Calu3 (cell line): ENCODE results near the gene PCP4. TPM values are rescaled to one million over a fixed set of nuclear protein-coding genes. Genes with fewer than 3 reads are reported as not detected.

Experiments
- BruUV-seq: library from RNA; stranded (reverse); fragments of 400-500 nt; replicated peaks from 2 replicates; lab custom pipeline; 2021; lab: Mats Ljungman, UMichigan
- CTCF ChIA-PET: fragments of 300-600 bp; sonication (Branson Sonifier 250); formaldehyde crosslinking; loops from one replicate; lab custom pipeline; 2022; ENCODE audit warnings: antibody characterized with exemption; lab: Charles Lee
- DNase-seq: peaks from one replicate; pipeline ENCODE4 v3.0.0; 2022
- H3K27ac Mint-ChIP-seq: one replicate; pipeline ENCODE4 v1.8.0; 2022; ENCODE audit warnings: mixed read lengths; ENCODE audit not compliant: unreplicated experiment
- H3K27me3 Mint-ChIP-seq: one replicate; pipeline ENCODE4 v1.8.0; 2022; ENCODE audit warnings: mixed read lengths; ENCODE audit not compliant: unreplicated experiment
- H3K36me3 Mint-ChIP-seq: one replicate; pipeline ENCODE4 v1.8.0; 2022; ENCODE audit warnings: mild to moderate bottlenecking, moderate library complexity, mixed read lengths; ENCODE audit not compliant: insufficient read depth, unreplicated experiment
- H3K4me1 Mint-ChIP-seq: one replicate; pipeline ENCODE4 v1.8.0; 2022; ENCODE audit warnings: mild to moderate bottlenecking, low read depth, mixed read lengths; ENCODE audit not compliant: unreplicated experiment
- H3K4me3 Mint-ChIP-seq: one replicate; pipeline ENCODE4 v1.8.0; 2022; ENCODE audit warnings: mild to moderate bottlenecking, low read depth, moderate library complexity, mixed read lengths; ENCODE audit not compliant: unreplicated experiment
- H3K9me3 Mint-ChIP-seq: one replicate; pipeline ENCODE4 v1.8.0; 2022; ENCODE audit warnings: low read depth, mixed read lengths; ENCODE audit not compliant: unreplicated experiment
- CTCF ChIP-seq: fragments of 200-600 bp; IDR thresholded peaks from one replicate; pipeline ENCODE4 v1.8.0; 2022; ENCODE audit warnings: antibody characterized with exemption; ENCODE audit not compliant: unreplicated experiment
- intact Hi-C: fragments of 100-400 bp; cut with micrococcal nuclease; formaldehyde crosslinking; loops from one replicate; pipeline ENCODE4 v1.10.0; 2022; ENCODE audit not compliant: unreplicated experiment
- total RNA-seq: library from RNA; stranded (reverse); gene quantifications from 2 replicates; pipeline ENCODE4 v1.2.3, GENCODE V29; 2022

PCP4 gene
- total RNA-seq, 1 experiment from 2014 or later: not detected

GRCh38 chr21:39965026-39965425, 97.8 kb downstream of the PCP4 start:
- Mint-ChIP-seq H3K4me1 (no peaks in the 10 kb centered on the region), H3K9me3 (peaks cover 19% of the 10 kb centered on the region), H3K27me3 (peaks cover 17% of the 10 kb centered on the region), H3K4me3 (no peak overlapping the region), H3K27ac (no peak overlapping the region), H3K36me3 (no peaks in the 10 kb centered on the region)
- CTCF ChIA-PET: no interaction called here
- no peak for TF ChIP-seq CTCF
- intact Hi-C loops: no loop called here
- no TSS peak for BruUV-seq
- DNase-seq: no peak

DNA sequence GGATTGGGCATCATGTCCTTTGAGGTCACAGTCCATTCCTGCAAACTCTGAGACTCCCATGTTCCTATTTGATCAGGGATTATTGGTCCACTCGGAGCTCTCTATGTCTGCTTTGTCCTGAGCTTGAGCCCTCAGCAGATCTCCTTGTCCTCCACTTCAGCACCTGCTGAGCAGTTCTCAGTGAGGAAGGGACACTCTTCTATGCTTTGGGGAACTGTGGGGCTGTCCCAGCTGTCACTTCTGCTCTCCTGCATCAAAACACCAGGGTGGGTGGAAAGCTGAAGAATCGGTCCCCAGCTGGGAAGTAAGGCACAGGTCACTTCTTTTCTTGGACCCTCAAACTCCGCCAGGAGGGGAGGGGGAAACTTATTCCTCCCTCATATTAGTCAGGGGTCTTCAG, 99.5 kb downstream of the PCP4 start:
- H3K27me3 Mint-ChIP-seq: peaks cover 17% of the 10 kb centered on the region
- CTCF ChIA-PET: no interaction called here
- no TSS peak for BruUV-seq
- H3K9me3 Mint-ChIP-seq: peaks cover 15% of the 10 kb centered on the region
- no peaks in the 10 kb centered on the region for H3K36me3 Mint-ChIP-seq
- intact Hi-C loops: no loop called here
- no peaks in the 10 kb centered on the region for H3K4me1 Mint-ChIP-seq
- no peak overlapping the region for H3K27ac Mint-ChIP-seq
- TF ChIP-seq CTCF: no peak
- DNase-seq: no peak
- no peak overlapping the region for H3K4me3 Mint-ChIP-seq

GRCh38 chr21:39968010-39968409, 100.8 kb downstream of the PCP4 start:
- no TSS peak for BruUV-seq
- intact Hi-C loops: no loop called here
- Mint-ChIP-seq H3K27ac (no peak overlapping the region), H3K4me1 (no peaks in the 10 kb centered on the region), H3K27me3 (peaks cover 9% of the 10 kb centered on the region), H3K36me3 (no peaks in the 10 kb centered on the region), H3K9me3 (peaks cover 11% of the 10 kb centered on the region), H3K4me3 (no peak overlapping the region)
- CTCF ChIA-PET: no interaction called here
- no peak for TF ChIP-seq CTCF
- no peak for DNase-seq

DNA sequence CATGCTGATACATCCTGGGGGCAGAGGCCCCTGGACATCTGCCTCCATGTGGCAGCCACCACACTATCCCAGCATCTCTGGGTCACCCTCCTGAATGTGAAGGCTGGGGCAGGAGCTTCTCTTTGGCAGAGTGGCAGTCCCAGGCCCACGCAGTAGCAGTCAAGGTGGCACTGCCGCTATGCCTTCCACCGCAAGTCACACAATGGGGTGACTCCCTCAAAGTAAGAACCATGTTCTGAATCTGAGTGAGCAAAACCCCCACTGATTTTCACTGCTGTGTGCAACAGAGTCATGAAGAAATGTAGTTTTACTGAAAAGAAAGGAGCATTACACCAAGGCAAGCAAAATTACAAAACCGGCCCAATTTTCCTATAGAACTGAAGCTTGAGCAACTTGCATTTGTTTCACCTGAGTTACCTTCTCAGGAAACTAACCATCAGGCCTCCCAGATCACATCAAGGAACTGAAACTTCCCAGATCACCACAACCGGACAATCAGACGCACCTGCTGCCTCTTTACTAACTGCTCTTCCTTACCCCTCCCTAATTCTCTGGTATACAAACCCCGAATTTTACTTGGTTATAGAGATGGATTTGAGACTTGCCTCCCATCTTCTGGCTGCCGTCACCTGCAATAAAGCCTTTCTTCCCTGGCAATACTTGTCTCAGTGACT, 102.6 kb downstream of the PCP4 start:
- DNase-seq: no peak
- H3K36me3 Mint-ChIP-seq: no peaks in the 10 kb centered on the region
- CTCF ChIA-PET: no interaction called here
- no TSS peak for BruUV-seq
- H3K4me1 Mint-ChIP-seq: no peaks in the 10 kb centered on the region
- peaks cover 5% of the 10 kb centered on the region for H3K9me3 Mint-ChIP-seq
- TF ChIP-seq CTCF: no peak
- no peak overlapping the region for H3K27ac Mint-ChIP-seq
- H3K4me3 Mint-ChIP-seq: no peak overlapping the region
- no peaks in the 10 kb centered on the region for H3K27me3 Mint-ChIP-seq
- intact Hi-C loops: no loop called here
